ENCODE measurements around the gene GRM8.

The GRM8 gene

GRCh38 chr7:126403040-126403439, 849.7 kb downstream of the GRM8 start:
- Mint-ChIP-seq H3K4me1 (ENCODE audit: low read depth) (no peaks in the 10 kb centered on the region), H3K36me3 (ENCODE audit: low read depth) (no peaks in the 10 kb centered on the region)

GRCh38 chr7:126401918-126402317, 850.8 kb downstream of the GRM8 start:
- H3K4me3 Mint-ChIP-seq: no peak overlapping the region
- no peaks in the 10 kb centered on the region for H3K4me1 Mint-ChIP-seq (ENCODE audit: low read depth)
- no peaks in the 10 kb centered on the region for H3K27me3 Mint-ChIP-seq (ENCODE audit: low read depth)
- no peak overlapping the region for H3K27ac Mint-ChIP-seq
- no peaks in the 10 kb centered on the region for H3K9me3 Mint-ChIP-seq
- no peaks in the 10 kb centered on the region for H3K36me3 Mint-ChIP-seq (ENCODE audit: low read depth)

More at GRCh38 chr7:126403040-126403439, 849.7 kb downstream of the GRM8 start:
- H3K27me3 Mint-ChIP-seq (ENCODE audit: low read depth): no peaks in the 10 kb centered on the region
- H3K4me3 Mint-ChIP-seq: no peak overlapping the region
- no peaks in the 10 kb centered on the region for H3K9me3 Mint-ChIP-seq
- no peak overlapping the region for H3K27ac Mint-ChIP-seq

- H3K4me1 Mint-ChIP-seq (ENCODE audit: low read depth): no peaks in the 10 kb centered on the region
- H3K36me3 Mint-ChIP-seq (ENCODE audit: low read depth): no peaks in the 10 kb centered on the region
- H3K4me3 Mint-ChIP-seq: no peak overlapping the region
- H3K9me3 Mint-ChIP-seq: no peaks in the 10 kb centered on the region
- H3K27ac Mint-ChIP-seq: no peak overlapping the region
- H3K27me3 Mint-ChIP-seq (ENCODE audit: low read depth): no peaks in the 10 kb centered on the region
These were observed 853.8 kb downstream of the GRM8 start for GRCh38 chr7:126398851-126399529.

- H3K27ac Mint-ChIP-seq: no peak overlapping the region
- no peaks in the 10 kb centered on the region for H3K4me1 Mint-ChIP-seq (ENCODE audit: low read depth)
- H3K4me3 Mint-ChIP-seq: no peak overlapping the region
- H3K36me3 Mint-ChIP-seq (ENCODE audit: low read depth): no peaks in the 10 kb centered on the region
- H3K9me3 Mint-ChIP-seq: no peaks in the 10 kb centered on the region
- H3K27me3 Mint-ChIP-seq (ENCODE audit: low read depth): no peaks in the 10 kb centered on the region
These were observed 854.5 kb downstream of the GRM8 start for GRCh38 chr7:126398285-126398684.

DNA sequence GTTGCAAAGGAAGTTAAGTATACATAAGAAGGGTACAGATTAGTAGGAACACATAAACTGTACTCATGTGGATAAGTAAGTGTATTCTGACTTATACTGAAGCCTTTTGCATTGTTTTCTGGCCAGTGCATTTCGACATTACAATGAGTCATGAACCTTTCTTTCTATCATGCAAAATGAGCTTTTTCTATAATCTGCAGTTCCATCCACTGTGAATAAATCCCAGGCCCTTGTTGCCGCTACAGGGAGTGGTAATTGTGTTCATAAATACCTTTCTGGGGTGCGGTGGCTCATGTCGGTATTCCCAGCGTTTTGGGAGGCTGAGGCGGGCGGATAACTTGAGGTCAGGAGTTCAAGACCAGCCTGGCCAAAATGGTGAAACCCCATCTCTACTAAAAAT, 858.3 kb downstream of the GRM8 start:
- H3K4me3 Mint-ChIP-seq: no peak overlapping the region
- no peaks in the 10 kb centered on the region for H3K4me1 Mint-ChIP-seq (ENCODE audit: low read depth)
- no peak overlapping the region for H3K27ac Mint-ChIP-seq
- peaks cover 12% of the 10 kb centered on the region for H3K9me3 Mint-ChIP-seq
- H3K36me3 Mint-ChIP-seq (ENCODE audit: low read depth): no peaks in the 10 kb centered on the region
- no peaks in the 10 kb centered on the region for H3K27me3 Mint-ChIP-seq (ENCODE audit: low read depth)

All from T-helper 1 cell treated with Interleukin-12 subunit alpha and Interleukin-12 subunit beta and Interleukin-4 antibody, amounts not matched to agents 30 μg/mL and 1 μg/mL, for 36 hours (primary cell).